Measurements from ENCODE around the gene DES.

GRCh38 chr2:219415580-219416234 is 2.5 kb upstream of the DES start:
- TF ChIP-seq CTCF (IDR thresholded peaks at IDR 0.05), result no peak
- TF ChIP-seq POLR2A (IDR thresholded peaks at IDR 0.05), result no peak
